ENCODE data around the gene ING4. TPM values are rescaled to one million over a fixed set of nuclear protein-coding genes. Genes with fewer than 3 reads are reported as not detected.

Gene ING4
- total RNA-seq, 4 donors from 2014 or later, result 25.2 to 180 (median 62.0) TPM

DNA sequence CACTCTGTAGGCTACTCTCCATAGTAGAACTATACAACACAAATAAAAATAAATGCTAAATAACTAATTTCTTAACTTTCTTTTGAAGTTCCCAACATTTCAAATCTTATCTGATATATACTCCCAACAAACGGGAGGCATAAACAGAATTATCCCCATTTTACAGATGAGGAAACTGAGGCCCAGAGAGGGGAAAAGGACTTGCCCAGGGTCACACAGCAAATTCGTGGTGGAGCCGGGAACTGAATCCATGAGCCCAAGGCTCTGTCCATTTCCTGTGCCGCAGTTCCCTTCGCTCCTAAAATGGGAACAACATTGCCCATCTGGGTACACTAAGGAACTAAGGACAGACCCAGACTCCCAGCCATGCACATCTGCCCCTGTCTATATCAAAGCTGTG is 14.0 kb upstream of the ING4 start:
- Histone ChIP-seq H3K27me3 (no peaks in the 10 kb centered on the region), H3K27ac (no peak overlapping the region), H3K36me3 (no peaks in the 10 kb centered on the region), H3K4me3 (no peak overlapping the region), H3K4me1 (no peaks in the 10 kb centered on the region), H3K9me3 (no peaks in the 10 kb centered on the region)
- no peak for TF ChIP-seq POLR2A (IDR thresholded peaks at IDR 0.05)
- TF ChIP-seq, protein P1, sequence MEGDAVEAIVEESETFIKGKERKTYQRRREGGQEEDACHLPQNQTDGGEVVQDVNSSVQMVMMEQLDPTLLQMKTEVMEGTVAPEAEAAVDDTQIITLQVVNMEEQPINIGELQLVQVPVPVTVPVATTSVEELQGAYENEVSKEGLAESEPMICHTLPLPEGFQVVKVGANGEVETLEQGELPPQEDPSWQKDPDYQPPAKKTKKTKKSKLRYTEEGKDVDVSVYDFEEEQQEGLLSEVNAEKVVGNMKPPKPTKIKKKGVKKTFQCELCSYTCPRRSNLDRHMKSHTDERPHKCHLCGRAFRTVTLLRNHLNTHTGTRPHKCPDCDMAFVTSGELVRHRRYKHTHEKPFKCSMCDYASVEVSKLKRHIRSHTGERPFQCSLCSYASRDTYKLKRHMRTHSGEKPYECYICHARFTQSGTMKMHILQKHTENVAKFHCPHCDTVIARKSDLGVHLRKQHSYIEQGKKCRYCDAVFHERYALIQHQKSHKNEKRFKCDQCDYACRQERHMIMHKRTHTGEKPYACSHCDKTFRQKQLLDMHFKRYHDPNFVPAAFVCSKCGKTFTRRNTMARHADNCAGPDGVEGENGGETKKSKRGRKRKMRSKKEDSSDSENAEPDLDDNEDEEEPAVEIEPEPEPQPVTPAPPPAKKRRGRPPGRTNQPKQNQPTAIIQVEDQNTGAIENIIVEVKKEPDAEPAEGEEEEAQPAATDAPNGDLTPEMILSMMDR (IDR thresholded peaks at IDR 0.05), result no peak
- intact Hi-C loops (cut with DNase I; ENCODE audit: low total_unique reads), result no loop called here
- no peak for DNase-seq

DNA sequence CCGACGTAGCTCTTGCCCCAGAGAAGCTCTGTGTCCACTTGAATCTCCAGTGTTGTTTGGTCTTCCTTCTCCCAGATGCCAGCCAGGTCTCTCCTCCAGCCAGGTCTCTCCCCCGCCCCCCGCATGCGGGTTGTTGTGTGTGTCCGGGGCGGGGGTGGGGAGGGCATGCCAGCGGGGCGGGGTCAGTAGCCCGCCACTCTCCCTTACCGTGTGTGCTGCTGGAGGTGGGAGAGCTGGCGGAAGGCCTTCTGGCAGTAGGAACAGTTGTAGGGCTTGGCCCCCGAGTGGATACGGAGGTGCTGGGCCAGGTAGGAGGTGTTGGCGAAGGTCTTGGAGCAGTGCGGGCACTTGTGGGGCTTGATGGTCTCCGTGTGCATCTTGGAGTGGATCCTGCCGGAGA is 9.2 kb upstream of the ING4 start:
- H3K36me3 ChIP-seq, result no peaks in the 10 kb centered on the region

DNA sequence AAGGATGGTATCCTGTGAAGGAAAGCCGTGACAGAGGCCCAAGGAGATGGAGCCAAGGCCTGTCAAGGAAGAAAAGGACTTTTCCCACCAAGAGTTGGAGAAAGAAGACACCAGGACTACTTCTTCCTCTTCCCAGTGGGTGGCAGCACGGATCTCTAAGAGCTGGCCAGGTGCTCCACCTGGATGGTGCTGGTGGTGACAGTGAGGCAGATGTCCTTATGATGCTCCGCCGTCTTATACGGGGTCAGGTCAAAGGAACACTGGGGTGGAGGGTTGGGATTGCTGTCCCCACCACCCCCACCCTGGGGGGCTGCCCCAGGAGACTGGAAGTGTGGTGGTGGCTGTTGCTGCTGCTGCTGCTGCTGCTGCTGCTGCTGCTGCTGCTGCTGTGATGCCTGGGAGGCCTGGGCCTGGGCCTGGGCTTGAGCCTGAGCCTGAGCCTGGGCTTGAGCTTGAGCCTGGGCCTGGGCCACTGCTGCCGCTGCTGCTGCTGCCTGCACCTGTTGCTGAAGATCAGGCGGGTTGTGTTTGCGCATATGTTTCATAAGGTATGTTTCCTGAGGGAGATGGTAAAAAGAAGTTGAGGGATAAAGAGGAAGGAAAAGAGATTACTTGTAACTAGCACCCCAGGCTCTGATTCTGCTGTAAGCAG is 4.8 kb upstream of the ING4 start:
- DNase-seq, result no peak
- no peak overlapping the region for H3K4me3 ChIP-seq
- intact Hi-C loops (cut with DNase I; ENCODE audit: low total_unique reads), result no loop called here
- TF ChIP-seq POLR2A (IDR thresholded peaks at IDR 0.05), result no peak
- TF ChIP-seq, protein P1 (IDR thresholded peaks at IDR 0.05), result no peak
- H3K27me3 ChIP-seq, result no peaks in the 10 kb centered on the region
- no peaks in the 10 kb centered on the region for H3K36me3 ChIP-seq
- H3K4me1 ChIP-seq, result no peaks in the 10 kb centered on the region
- H3K27ac ChIP-seq, result no peak overlapping the region
- H3K9me3 ChIP-seq, result no peaks in the 10 kb centered on the region

More for the DNA sequence above, 9.2 kb upstream of the ING4 start:
- Histone ChIP-seq H3K4me1 (no peaks in the 10 kb centered on the region), H3K27ac (no peak overlapping the region), H3K9me3 (no peaks in the 10 kb centered on the region), H3K4me3 (no peak overlapping the region), H3K27me3 (no peaks in the 10 kb centered on the region)
- intact Hi-C loops (cut with DNase I; ENCODE audit: low total_unique reads), result no loop called here
- TF ChIP-seq, protein P1 (IDR thresholded peaks at IDR 0.05), result no peak
- DNase-seq, result no peak

DNA sequence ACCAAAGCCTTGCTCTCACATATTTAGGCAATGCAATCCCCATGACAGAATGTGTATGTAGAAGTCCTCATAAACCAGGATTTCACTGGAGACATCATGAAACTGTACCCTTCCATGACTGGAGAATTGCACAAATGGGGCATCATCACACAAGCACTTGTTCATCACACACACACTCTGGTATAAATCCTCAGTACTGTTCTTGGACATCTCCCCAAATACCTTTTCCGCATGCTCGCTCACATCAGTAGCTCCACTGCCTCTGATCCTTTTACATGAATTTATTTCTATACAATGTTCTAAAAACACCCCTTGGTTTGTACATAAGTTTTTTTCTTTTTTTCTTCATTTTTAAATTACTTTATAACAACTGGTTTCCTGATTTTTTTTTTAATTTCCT is 3.3 kb upstream of the ING4 start:
- Histone ChIP-seq H3K4me1 (peaks cover 0 to 8% of the 10 kb centered on the region in 2 donors), H3K9me3 (no peaks in the 10 kb centered on the region)
- intact Hi-C loops (cut with DNase I; ENCODE audit: low total_unique reads), result no loop called here

DNA sequence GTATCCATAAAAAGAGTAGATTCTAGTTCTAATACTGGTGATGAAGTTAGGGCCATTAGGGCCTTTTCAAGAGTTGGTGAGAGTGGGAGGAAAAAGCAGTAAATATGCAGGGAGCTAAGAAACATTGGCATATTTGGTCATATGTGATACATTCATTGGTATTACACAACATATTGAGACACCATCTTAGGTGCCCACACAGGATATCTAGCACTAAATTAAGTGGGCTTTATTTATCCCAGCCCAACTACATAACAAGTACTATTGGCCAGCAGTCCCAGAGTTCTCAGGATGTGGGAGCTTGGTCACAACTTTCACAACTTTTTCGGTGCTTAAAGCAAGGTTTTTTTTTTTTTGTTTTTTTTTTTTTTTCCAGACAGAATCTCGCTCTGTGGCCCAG is 2.0 kb upstream of the ING4 start:
- H3K4me1 ChIP-seq, result peaks cover 0 to 8% of the 10 kb centered on the region in 2 donors
- TF ChIP-seq, protein P1 (IDR thresholded peaks at IDR 0.05), result no peak
- TF ChIP-seq POLR2A (IDR thresholded peaks at IDR 0.05), result no peak
- intact Hi-C loops (cut with DNase I; ENCODE audit: low total_unique reads), result no loop called here

More for the DNA sequence above, 3.3 kb upstream of the ING4 start:
- no peaks in the 10 kb centered on the region for H3K27me3 ChIP-seq
- no peak overlapping the region for H3K27ac ChIP-seq
- TF ChIP-seq, protein P1 (IDR thresholded peaks at IDR 0.05), result no peak
- TF ChIP-seq POLR2A (IDR thresholded peaks at IDR 0.05), result no peak
- H3K36me3 ChIP-seq, result no peaks in the 10 kb centered on the region
- DNase-seq, result no peak
- no peak overlapping the region for H3K4me3 ChIP-seq

More for the DNA sequence above, 2.0 kb upstream of the ING4 start:
- no peak for DNase-seq
- Histone ChIP-seq H3K9me3 (no peaks in the 10 kb centered on the region), H3K4me3 (no peak overlapping the region), H3K27ac (no peak overlapping the region), H3K27me3 (no peaks in the 10 kb centered on the region), H3K36me3 (no peaks in the 10 kb centered on the region)

Measured in uterus (tissue), 4 donors.